Panc1 (cell line): Measurements from ENCODE around the gene ATP5F1D. TPM values are rescaled to one million over a fixed set of nuclear protein-coding genes. Genes with fewer than 3 reads are reported as not detected.

Source experiments
- ATAC-seq: fragments of 200-7000 bp; cut with Tn5 transposase; 2 replicates; pipeline ENCODE4 v1.9.1; 2020; ENCODE audit warnings: mild to moderate bottlenecking, moderate library complexity
- BruUV-seq: library from RNA; stranded (reverse); fragments of 400-500 nt; replicated peaks from 2 replicates; lab custom pipeline; 2021; lab: Mats Ljungman, UMichigan
- CTCF ChIA-PET: fragments of 300-600 bp; sonication (Branson Sonifier 250); formaldehyde crosslinking; loops from one replicate; lab custom pipeline; 2022; ENCODE audit warnings: antibody characterized with exemption; lab: Charles Lee
- POLR2A ChIA-PET: fragments of 300-600 bp; sonication (Branson Sonifier 250); formaldehyde crosslinking; loops from one replicate; lab custom pipeline; 2022; ENCODE audit warnings: antibody characterized with exemption; lab: Charles Lee
- DNase-seq: peaks from one replicate; pipeline ENCODE4 v3.0.0-alpha.2; 2010; ENCODE audit warnings: low read depth, low spot score
- H3K27ac ChIP-seq: 2 replicates; pipeline ENCODE4 v1.5.1; 2011; ENCODE audit warnings: mild to moderate bottlenecking, low read length, inconsistent platforms
- H3K27me3 ChIP-seq: fragments of 200-500 bp; sonication (Bioruptor generic); 2 replicates; pipeline ENCODE4 v1.6.0; 2014; ENCODE audit warnings: low read length, inconsistent platforms; ENCODE audit not compliant: control insufficient read depth, insufficient read depth
- H3K36me3 ChIP-seq: fragments of 200-500 bp; sonication (Bioruptor generic); 2 replicates; pipeline ENCODE4 v1.5.1; 2014; ENCODE audit warnings: inconsistent platforms, mild to moderate bottlenecking, low read length, moderate library complexity; ENCODE audit not compliant: control insufficient read depth, insufficient read depth
- H3K4me1 ChIP-seq: 2 replicates; pipeline ENCODE4 v1.5.1; 2011; ENCODE audit warnings: inconsistent platforms, mild to moderate bottlenecking, low read length, moderate library complexity; ENCODE audit not compliant: control insufficient read depth, insufficient read depth
- H3K4me3 ChIP-seq, 2 experiments: 2 replicates each; pipeline ENCODE4 v1.5.1; 2011 to 2012; ENCODE audit warnings: low read depth in 2 of 2, low read length in 2 of 2, mild to moderate bottlenecking in 2 of 2, inconsistent platforms in 1 of 2, moderate library complexity in 1 of 2
- H3K9me3 ChIP-seq: fragments of 200-500 bp; sonication (Bioruptor generic); 2 replicates; pipeline ENCODE4 v1.5.1; 2014; ENCODE audit warnings: low read depth, mild to moderate bottlenecking, inconsistent platforms, low read length, moderate library complexity; ENCODE audit not compliant: control insufficient read depth, insufficient read depth
- POLR2AphosphoS5 ChIP-seq: IDR thresholded peaks from 2 replicates; pipeline ENCODE4 v1.6.1; 2012; ENCODE audit warnings: mild to moderate bottlenecking, low read depth, low read length, moderate library complexity
- SIN3A ChIP-seq: IDR thresholded peaks from 2 replicates; pipeline ENCODE4 v1.6.1; 2012; ENCODE audit warnings: low read depth, mild to moderate bottlenecking, low read length, moderate library complexity, borderline replicate concordance; ENCODE audit not compliant: insufficient read depth
- TCF7L2 ChIP-seq: IDR thresholded peaks from 2 replicates; pipeline ENCODE4 v1.6.1; 2011; ENCODE audit warnings: mild to moderate bottlenecking, low read depth, low read length, inconsistent platforms
- in situ Hi-C: cut with HindIII; loops from 2 replicates; pipeline ENCODE4 v1.10.0; 2016; ENCODE audit warnings: low sequenced_read_pairs, low pct_unique_long_range_greater_than_20kb
- intact Hi-C: fragments of 100-400 bp; cut with micrococcal nuclease; formaldehyde crosslinking; loops from one replicate; pipeline ENCODE4 v1.10.0; 2022; ENCODE audit not compliant: unreplicated experiment
- total RNA-seq: library from RNA; stranded (reverse); gene quantifications from one replicate; pipeline ENCODE4 v1.2.1, GENCODE V29; 2021; ENCODE audit not compliant: unreplicated experiment
- TF ChIP-seq, protein P1 (sequence below), 2 experiments: IDR thresholded peaks; 2 replicates each; pipeline ENCODE4 v1.6.1; 2011 to 2012; ENCODE audit warnings: low read depth in 2 of 2, control low read depth in 1 of 2, low read length in 1 of 2, mild to moderate bottlenecking in 1 of 2, moderate library complexity in 1 of 2; ENCODE audit not compliant: insufficient read depth in 1 of 2
- TF ChIP-seq, protein P2 (sequence below): fragments of 450-650 bp; IDR thresholded peaks from 2 replicates; pipeline ENCODE4 v1.5.1; 2017; ENCODE audit warnings: mild to moderate bottlenecking

ATP5F1D gene
- total RNA-seq, 1 experiment from 2014 or later: 218 TPM

DNA sequence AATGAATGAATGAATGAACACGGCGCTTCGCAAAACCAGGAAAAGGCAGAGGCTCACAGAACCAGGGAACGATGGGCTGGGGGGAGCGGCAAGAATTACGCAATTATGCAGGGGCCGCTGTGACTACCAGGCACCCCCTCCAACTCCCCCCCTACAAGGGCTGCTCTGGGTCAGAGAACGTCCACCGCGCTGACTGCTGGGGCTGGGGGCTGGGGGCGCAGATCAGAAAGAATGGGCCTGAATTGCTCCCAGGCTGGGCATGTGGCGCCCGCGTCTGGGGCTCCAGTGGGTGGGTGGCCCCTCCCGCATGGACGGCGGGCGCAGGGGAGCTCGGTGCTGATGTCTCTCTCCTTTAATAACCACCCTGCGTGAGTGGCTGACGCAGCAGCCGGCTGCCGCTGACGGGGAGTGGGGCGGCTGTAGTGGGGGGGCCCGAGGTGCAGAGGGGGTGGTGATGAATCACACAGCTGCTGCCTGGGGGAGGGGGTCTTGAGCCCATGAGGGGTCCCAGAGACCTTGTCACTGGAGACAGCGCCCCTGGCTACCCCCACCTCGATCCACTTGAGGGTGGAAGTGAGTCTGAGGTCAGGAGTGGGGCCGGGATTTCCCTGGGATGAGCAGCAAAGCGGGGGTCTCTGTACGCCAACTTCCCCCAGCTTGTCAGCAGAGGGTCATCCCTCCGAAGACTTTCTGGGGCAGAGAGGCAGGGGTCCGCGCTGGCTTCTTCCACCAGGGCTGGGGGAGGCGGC lies 26.1 kb downstream of the ATP5F1D start:
- ATAC-seq: no peak
- in situ Hi-C loops: no loop called here
- H3K36me3 ChIP-seq: no peaks in the 10 kb centered on the region; the same call in 1 of the 2 replicates
- ChIA-PET POLR2A (interaction anchor here (0.6 kb wide), 1 partner anchor 191 kb away, joined by 5 read pairs; no protein-coding TSS in a partner anchor), CTCF (interaction anchor here (0.7 to 2.1 kb wide), 2 partner anchors 10 to 23 kb away, joined by 6 read pairs; no protein-coding TSS in a partner anchor)
- intact Hi-C loops: no loop called here
- TF ChIP-seq POLR2AphosphoS5 (no peak; the same call in 1 of the 2 replicates), SIN3A (no peak), TCF7L2 (no peak)
- TF ChIP-seq, protein P1, sequence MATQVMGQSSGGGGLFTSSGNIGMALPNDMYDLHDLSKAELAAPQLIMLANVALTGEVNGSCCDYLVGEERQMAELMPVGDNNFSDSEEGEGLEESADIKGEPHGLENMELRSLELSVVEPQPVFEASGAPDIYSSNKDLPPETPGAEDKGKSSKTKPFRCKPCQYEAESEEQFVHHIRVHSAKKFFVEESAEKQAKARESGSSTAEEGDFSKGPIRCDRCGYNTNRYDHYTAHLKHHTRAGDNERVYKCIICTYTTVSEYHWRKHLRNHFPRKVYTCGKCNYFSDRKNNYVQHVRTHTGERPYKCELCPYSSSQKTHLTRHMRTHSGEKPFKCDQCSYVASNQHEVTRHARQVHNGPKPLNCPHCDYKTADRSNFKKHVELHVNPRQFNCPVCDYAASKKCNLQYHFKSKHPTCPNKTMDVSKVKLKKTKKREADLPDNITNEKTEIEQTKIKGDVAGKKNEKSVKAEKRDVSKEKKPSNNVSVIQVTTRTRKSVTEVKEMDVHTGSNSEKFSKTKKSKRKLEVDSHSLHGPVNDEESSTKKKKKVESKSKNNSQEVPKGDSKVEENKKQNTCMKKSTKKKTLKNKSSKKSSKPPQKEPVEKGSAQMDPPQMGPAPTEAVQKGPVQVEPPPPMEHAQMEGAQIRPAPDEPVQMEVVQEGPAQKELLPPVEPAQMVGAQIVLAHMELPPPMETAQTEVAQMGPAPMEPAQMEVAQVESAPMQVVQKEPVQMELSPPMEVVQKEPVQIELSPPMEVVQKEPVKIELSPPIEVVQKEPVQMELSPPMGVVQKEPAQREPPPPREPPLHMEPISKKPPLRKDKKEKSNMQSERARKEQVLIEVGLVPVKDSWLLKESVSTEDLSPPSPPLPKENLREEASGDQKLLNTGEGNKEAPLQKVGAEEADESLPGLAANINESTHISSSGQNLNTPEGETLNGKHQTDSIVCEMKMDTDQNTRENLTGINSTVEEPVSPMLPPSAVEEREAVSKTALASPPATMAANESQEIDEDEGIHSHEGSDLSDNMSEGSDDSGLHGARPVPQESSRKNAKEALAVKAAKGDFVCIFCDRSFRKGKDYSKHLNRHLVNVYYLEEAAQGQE (IDR thresholded peaks at IDR 0.05; ENCODE audit: insufficient read depth in 1 of 2, low read depth in 2 of 2, low read length in 1 of 2): no peak
- TF ChIP-seq, protein P2, sequence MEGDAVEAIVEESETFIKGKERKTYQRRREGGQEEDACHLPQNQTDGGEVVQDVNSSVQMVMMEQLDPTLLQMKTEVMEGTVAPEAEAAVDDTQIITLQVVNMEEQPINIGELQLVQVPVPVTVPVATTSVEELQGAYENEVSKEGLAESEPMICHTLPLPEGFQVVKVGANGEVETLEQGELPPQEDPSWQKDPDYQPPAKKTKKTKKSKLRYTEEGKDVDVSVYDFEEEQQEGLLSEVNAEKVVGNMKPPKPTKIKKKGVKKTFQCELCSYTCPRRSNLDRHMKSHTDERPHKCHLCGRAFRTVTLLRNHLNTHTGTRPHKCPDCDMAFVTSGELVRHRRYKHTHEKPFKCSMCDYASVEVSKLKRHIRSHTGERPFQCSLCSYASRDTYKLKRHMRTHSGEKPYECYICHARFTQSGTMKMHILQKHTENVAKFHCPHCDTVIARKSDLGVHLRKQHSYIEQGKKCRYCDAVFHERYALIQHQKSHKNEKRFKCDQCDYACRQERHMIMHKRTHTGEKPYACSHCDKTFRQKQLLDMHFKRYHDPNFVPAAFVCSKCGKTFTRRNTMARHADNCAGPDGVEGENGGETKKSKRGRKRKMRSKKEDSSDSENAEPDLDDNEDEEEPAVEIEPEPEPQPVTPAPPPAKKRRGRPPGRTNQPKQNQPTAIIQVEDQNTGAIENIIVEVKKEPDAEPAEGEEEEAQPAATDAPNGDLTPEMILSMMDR: no peak
- no peaks in the 10 kb centered on the region for H3K27me3 ChIP-seq
- peak overlapping the region; percentile 57 for H3K27ac ChIP-seq
- H3K9me3 ChIP-seq: no peaks in the 10 kb centered on the region
- peak overlapping the region; percentile 45 to 57 for H3K4me3 ChIP-seq
- no peak for DNase-seq
- no TSS peak for BruUV-seq
- H3K4me1 ChIP-seq: peaks cover 42% of the 10 kb centered on the region

DNA sequence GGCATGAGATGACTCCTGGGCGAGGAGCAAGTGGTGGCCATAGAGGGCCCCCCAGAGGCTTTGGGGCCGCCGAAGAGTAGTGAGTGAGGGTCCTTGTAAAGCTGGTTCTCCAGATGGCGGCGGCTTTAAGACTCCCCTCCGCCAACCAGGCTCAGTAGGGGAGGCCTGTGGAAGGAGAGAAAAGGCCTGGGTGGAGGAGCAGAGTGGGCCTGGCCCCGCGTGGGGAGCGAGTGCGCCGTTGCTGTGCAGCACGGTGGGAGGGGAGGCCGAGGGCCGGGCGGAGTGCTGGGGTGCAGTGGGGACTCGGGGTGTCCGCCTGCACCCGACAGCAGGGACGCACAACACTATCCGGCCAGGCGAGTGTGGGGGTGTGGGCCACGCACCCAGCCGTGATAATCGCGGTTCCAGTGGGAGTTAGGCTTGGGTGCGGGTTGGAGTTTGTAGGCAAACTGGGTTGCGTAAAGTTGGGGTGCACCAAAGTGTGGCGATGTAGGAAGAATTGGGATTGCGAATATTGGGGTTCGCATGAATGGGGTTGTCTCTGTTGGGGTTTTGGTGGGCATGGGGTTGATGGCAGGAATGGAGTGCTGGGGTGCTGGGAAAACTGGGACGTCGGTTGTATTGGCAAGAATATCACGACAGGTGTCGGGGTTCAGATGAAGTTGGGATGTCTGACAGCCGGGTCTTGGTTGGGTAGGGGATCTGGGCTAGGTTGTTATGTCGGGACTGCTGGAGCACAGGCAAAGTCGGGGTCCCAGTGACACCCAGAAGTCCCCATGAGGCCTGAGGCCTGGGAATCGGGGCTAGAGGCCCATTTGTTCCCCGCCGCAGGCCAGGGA lies 26.9 kb downstream of the ATP5F1D start:
- BruUV-seq: no TSS peak
- Histone ChIP-seq H3K4me3 (0 out of 4 replicates have a peak overlapping the region, but pooled peaks of 1 of the 2 experiments have one; percentile 8), H3K27ac (peak overlapping the region; percentile 69; the same call in 1 of the 2 replicates), H3K36me3 (no peaks in the 10 kb centered on the region; the same call in 1 of the 2 replicates), H3K9me3 (no peaks in the 10 kb centered on the region), H3K27me3 (no peaks in the 10 kb centered on the region), H3K4me1 (peaks cover 39% of the 10 kb centered on the region)
- no peak for TF ChIP-seq POLR2AphosphoS5
- TF ChIP-seq, protein P1 (IDR thresholded peaks at IDR 0.05; ENCODE audit: insufficient read depth in 1 of 2, low read depth in 2 of 2, low read length in 1 of 2): no peak
- TF ChIP-seq, protein P2: no peak
- TF ChIP-seq SIN3A: no peak
- TF ChIP-seq TCF7L2: no peak
- ChIA-PET POLR2A (interaction anchor here (0.6 to 0.7 kb wide), 4 partner anchors 9 to 190 kb away, joined by 3 to 5 read pairs (median 4); no protein-coding TSS in a partner anchor), CTCF (interaction anchor here (2.1 kb wide), 1 partner anchor 24 kb away, joined by 6 read pairs; no protein-coding TSS in a partner anchor)
- in situ Hi-C loops (no loop called here), intact Hi-C loops (no loop called here)
- ATAC-seq: no peak
- no peak for DNase-seq
